LHCN-M2 (cell line): ENCODE data around the gene CEP104. TPM values are rescaled to one million over a fixed set of nuclear protein-coding genes. Genes with fewer than 3 reads are reported as not detected.

Source experiments
- DNase-seq: peaks from one replicate; pipeline ENCODE4 v3.0.0-alpha.2; 2012; ENCODE audit warnings: low read depth
- total RNA-seq: library from RNA; depleted of rRNA; stranded (reverse); fragments of >200 nt; gene quantifications from 2 replicates; pipeline ENCODE4 v1.2.3, GENCODE V29; 2014

The CEP104 gene
- total RNA-seq, 1 experiment from 2014 or later = 14.6 TPM

DNA sequence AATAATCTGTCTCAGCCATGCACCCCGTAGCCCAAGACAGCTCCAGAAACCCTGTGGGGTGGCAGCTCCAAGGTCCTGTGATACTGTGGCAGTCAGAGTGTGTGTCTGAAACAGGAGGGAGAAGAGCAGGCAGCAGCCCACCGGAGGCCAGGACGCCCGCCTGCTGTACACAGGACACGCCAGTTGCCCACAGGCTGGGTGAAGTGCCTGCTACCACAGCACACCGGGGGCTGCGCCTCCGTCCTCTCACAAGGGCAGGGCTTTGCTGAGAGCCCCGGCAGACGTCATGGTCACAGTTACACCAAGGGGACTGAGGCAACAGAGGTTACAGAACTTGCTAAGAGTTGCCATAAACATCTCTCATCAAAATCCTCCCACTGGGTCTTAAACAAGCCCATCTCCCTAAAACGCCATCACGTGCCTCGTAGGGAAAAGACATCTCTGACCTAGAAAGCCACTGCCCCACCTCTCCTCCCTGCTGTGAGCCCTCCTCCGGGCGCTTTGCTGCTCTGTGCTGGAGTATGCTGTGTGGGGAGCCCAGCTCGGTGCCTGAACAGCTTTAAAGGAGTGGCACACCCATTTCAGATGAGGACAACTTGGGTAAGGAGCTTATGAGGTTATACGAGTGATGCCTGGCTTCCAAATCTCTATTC lies 37.7 kb upstream of the CEP104 start:
- DNase-seq = no peak

DNA sequence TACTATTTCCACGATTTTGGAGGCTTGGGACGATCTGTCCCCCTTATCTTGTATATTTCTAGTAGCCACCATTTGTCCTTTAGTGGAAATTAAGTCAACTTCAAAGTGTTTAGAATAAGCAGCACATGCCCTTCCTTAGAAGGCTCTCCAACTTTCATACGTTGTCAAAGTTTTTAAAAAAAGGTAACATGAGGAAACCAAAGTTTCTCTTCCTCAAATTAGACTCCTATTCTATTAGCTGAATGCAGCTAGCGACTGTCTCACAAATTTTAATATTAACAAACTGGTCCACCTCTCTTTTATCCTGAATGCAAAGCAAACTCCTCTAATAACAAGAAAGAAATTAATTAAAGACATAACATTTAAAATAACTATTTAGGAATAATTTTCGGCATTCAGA lies 36.2 kb upstream of the CEP104 start:
- no peak for DNase-seq

DNA sequence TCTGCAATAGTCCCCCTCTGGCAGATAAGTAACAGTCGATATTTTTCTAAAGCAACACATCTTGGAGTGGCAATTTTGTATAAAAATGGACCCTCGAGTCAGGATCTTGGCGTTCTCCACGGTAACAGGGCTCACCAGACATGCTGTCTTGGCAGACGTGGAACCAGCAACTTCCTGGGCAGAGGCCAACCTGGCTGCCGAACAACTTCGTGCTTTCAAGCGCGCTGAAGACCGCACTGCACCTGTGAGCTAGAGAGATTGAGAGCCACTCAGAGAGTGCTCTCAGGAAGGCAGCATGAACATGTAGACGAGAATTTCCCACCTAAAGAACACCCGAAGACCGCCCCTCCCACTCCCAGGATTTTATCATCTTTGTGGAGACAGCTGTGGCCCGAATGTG lies 35.7 kb upstream of the CEP104 start:
- no peak for DNase-seq

DNA sequence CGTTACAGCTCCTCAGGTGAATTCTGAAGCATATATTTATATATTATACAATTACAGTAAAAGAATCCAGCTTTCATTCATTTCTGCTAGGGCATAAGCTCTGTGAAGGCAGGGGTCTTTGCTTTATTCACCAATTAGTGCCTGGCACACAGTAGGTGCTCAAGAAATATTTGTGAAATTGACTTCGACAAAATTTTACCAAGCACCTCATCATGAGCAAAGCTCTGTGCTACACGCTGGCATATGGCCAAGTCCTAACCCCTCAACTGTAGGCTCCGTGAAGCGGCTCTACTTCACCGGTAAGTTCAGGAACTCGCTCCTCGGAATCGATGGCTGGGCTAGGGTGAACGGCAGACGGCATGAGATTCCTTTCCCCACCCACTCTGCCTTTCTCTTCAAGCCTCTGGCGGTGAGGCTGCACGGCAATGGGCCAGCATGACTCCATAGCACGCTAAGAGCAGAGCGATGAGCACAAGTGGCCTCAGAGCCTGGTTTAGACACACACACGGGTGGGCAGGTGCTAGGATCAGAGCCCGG lies 34.4 kb upstream of the CEP104 start:
- DNase-seq = no peak

DNA sequence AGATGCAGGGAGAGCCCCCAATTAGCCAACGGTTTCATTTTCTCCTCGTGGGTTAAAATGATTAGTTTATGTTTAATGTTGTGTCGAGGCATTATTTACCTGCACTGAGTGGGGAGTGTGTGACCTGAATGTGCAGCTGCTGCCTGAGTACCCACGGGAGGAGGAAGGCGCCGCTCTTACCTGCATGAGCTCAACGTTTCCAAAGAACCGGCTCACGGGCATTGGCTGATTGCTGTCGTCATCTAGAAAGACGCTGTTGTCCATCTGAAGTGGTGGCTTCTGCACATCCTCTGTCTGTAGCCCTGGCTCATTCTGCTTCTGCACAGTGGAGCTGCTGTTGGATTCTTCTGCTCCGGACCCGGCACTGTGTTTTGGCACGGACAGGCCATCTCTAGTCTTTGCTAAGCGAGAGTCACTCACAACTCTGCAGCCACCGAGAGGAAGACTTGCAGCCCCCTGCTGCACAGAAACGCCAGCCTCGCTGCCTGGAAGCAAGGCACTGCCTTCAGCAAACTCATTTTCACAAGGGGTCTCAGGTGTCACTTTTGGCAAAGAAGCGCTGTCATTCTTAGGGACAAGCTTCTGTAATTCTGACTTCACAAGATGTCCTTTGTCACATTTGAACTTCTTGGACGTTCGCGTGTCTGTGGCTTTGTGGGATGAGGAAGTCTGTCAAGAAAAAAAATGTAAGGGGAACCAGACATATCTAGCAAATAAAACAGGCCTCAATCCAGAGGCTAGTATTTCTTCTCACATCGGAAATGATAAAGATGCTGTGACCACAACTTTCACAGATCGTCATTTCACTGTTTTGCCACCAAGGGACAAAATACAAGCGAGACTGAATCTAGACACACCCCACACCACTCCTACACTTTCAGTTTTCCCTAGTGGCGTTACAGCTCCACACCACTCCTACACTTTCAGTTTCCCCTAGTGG lies 33.6 kb upstream of the CEP104 start:
- DNase-seq = no peak

DNA sequence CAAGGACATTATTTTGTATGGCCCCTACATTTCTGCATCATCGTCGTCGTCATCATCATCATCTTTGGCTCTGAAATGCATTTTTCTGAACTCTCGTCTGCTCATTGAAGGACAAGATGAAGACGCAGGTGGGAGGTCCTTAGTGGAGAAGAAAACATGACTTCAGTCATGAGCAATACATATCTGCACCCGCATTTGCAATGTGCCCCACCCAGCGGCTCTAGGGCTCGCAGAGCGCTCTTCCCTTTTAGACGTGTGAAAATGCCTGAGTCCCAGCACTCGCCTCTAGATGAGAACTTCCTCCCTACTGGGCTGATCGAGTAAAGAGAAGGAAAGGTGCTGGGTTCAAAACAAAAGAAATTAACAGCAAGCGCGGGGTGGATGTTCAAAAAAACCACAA lies 32.9 kb upstream of the CEP104 start:
- no peak for DNase-seq

DNA sequence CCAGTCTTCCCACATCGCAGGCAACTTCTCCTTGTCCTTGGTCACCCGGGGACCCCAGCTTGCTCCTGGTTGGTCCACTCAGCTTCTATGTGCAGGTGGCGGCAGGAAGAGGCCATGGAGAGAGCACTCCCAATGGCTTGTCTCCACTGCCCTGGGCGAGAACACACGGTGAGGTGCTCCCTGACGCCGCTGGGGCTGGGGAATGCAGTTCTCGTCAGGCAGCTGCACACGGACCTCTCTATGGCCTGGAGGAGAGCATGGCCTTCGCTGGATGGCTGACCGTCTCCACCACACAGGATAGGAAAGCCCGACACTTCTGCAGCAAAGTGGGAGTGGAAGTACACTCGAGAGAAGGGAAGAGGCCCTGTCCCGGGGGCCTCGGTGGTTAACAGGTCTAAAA lies 31.3 kb upstream of the CEP104 start:
- no peak for DNase-seq

DNA sequence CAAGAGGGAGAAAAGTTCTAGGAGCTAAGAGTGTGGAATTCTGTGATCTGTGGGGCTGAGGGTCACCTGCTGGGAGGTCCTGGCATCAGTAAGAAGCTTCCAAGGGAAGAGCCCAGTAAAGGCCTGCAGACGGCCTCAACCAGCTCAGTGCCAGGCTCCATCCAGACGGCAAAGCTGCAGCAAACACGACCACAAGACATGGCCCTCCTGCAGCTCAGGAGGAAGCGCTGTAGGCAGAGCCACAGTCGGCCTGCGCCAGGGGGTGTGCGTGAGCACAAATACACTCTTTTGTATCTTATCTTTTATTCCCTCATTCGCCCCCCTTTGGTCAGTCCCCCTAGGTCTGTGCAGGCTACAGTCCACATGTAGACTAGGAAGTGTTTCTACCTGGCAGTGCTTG lies 29.7 kb upstream of the CEP104 start:
- DNase-seq = no peak

DNA sequence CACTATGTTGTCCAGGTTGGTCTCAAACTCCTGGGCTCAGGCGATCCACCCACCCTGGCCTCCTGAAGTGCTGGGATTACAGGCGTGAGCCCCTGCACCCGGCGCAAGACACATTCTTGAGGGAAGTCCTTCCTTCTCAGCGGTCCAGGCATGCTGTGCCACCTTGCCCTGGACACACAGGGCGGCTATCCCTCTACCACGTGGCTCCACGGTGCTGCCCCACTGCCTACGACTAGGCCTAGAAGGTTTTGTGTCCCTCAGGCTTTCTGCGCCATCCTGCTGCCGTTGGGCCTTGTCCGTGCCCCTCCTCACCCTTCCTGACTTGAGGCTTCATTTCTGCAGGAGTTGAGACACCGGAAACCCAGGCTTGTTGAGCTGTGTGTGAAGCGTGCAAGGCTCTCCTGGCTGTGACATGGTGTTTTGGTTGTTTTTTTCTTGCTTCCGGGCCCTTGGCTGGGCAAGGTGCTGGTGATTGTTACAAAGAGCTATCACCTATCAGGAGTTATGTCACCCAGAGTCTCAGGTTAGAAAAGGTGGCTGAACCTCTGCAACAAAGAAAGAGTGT lies 29.2 kb upstream of the CEP104 start:
- DNase-seq = no peak

DNA sequence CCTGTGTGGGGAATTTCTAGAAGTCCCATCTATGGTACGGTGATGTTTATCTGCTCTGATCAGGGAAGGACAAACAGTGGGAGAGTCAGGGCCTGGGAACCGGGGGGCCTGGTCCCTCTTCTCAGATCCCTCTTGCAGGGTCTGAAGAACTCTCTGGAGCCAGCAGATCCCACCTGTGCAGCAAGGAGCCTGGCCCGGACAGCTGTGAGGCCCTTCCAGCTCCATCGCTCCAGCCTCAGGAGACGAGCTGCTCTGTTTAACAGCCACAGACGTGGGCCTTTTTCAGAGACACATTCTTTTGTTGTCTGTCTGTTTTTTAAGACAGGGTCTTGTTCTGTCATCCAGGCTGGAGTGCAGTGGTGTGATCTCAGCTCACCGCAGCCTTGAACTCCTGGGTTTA lies 28.6 kb upstream of the CEP104 start:
- DNase-seq = no peak

DNA sequence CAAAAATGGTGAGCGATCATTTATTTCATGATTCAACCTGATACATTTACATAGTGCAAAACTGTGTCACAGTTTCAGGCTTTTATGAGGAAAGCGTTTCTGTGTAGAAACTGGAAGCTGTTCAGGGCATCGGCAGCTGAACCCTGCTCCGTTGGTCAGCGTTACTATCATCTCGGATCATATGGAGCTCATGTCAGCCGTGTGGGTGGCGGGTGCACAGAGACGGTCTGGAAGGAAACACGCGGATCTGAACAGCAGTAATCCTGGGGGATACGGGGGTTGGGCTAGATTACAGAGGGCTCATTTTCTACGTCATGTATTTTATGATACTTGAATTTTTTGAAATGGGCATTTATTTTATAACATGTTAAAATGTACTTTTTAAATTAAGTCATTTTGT lies 28.0 kb upstream of the CEP104 start:
- DNase-seq = no peak

DNA sequence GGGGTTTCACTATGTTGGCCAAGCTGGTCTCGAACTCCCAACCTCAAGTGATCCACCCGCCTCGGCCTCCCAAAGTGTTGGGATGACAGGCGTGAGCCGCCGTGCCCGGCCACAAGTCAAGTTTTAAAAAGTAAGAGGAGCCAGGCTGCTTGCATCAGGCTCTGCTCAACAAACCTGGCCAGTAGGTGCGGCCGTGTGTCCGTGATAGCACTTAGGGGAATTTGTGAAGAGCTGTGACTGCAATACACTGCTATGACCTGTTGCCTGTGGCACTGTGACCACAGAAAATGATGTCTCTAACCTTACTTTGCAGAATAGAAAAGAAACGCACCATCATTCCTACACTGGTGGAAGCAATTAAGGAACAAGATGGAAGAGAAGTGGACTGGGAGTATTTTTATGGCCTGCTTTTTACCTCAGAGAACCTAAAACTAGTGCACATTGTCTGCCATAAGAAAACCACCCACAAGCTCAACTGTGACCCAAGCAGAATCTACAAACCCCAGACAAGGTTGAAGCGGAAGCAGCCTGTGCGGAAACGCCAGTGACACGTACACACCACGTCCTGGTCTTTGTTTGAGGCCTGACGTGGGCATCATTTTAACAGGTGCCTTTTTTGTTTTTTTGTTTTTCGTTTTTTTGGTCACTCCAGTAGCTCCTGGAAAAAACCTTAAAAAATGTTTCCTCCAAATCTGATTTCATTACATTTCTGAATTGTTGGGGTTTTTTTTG lies 26.3 kb upstream of the CEP104 start:
- DNase-seq = no peak

DNA sequence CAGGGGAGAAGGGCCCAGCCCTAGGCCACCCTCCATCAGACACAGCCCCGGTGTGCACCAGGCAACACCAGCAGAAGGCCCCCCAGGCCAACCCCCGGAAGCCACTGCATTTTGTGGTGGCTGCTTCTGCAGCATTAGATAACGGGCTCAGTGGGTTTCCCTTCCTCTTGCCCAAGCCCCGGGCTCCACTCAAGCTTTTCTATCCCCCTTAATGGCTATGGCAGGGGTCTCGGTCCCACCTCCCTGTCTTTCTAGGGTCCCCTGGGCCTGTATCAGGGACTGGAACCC lies 24.1 kb upstream of the CEP104 start:
- no peak for DNase-seq

DNA sequence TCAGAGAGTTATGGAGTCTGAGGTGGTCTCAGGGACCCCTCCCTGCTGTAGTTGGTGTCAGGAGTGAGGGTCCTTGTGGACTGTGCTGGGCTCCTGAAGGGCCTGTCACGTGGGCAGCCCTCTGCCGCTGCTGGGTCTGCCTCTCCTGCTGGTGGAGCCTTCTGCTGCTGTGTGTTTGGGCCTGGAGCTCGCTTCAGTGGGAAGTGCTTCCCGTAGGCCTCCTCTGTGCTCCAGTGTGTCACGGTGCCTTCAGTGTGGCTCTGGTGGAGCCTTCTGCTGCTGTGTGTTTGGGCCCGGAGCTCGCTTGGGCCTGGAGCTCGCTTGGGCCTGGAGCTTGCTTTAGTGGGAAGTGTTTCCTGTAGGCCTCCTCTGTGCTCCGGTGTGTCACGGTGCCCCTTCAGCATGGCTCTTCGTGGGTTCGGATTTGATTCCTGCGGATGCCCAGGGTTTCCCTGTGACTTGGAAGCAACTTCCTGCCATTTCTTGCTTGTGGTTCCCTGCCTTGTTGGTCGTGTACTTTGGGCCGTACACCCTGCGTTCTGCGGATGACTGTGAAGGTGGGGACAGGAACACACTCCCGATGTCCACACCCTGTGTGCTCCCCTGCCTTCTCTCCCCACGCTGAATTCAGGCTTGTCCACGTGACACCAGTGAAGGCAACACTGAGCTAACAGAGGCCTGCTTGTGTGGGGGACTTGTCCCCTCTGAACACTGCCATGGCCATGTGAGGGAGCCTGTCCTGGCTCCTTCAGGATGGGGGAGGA lies 23.6 kb upstream of the CEP104 start:
- DNase-seq = no peak

DNA sequence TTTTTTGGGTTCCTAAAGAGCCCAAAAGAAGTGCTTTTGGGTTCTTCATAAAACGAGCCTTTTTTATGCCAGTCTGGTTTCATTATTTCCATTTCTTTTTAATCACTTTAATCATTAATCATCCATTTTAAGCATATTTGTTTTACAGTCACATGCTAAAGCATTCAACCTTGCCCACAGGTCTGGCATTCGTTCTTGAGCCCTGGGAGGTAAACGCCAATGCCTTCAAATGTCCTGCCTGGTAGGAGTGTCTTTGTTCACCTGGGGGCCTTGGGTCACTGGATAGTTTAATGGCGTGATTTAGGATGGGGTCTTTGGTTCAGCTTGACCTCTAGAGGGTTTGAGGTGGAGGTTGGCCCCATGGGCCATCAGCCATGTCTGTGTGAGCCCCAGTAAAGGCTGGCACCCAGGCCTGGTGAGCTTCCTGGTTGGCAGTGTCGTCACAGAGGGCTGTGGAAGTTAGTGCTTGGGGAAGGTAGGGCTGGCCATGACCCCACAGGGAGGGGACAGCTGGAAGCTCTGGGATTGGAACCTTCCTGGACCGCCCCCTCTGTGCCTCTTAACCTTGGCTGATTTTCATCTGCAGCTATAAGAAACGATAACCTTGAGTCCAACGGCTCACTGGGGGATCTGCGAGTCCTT lies 22.9 kb upstream of the CEP104 start:
- DNase-seq = no peak

DNA sequence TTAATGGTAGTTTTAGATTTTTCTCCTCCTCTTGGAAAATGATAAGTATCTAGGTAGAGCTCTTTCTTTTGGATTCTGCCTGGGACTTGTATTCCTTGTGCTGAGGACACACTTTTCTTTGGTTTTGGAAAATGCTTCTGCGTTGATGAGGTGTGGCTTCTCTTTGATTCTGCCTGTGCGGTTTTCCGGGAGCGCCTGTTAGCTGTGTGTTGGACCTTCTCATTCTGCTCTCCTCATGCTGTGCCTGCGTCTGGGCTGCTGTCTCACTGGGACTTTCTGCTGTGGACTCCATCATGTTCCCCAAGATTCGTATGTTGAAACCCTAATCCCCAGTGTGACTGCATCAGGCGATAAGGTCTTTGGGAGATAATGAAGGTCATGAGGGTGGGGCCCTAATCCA lies 22.1 kb upstream of the CEP104 start:
- no peak for DNase-seq

DNA sequence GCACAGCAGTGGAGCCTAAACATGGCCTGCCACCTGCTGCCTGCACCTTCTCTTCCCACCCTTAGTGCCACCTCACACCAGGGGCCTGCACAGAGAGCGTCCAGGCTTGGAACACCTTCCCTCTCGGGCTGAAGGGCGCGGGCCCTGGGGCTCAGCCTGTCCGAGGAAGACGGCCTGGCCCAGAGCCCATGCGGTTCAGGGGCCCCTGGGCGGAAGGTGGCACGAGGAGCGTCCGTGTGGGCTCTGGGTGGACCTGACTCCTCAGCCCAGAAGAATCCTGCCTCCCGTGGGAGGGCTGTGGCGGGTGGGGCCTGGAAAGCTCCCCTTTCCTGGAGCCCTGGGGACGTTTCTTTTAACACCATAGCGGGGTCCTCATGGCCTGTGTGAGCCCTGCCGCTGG lies 19.7 kb upstream of the CEP104 start:
- no peak for DNase-seq

DNA sequence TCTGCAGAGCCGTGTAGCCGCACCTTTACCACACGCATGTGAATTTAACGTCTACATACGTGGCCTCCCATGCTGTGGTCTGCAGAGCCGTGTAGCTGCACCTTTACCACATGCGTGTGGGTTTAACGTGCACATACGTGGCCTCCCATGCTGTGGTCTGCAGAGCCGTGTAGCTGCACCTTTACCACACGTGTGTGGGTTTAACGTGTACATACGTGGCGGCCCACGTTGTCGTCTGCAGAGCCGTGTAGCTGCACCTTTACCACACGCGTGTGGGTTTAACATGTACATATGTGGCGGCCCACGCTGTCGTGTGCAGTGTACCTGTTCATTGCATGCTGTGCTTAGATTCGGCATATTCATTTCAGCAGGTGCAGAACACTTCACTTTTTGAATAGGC lies 17.7 kb upstream of the CEP104 start:
- no peak for DNase-seq

DNA sequence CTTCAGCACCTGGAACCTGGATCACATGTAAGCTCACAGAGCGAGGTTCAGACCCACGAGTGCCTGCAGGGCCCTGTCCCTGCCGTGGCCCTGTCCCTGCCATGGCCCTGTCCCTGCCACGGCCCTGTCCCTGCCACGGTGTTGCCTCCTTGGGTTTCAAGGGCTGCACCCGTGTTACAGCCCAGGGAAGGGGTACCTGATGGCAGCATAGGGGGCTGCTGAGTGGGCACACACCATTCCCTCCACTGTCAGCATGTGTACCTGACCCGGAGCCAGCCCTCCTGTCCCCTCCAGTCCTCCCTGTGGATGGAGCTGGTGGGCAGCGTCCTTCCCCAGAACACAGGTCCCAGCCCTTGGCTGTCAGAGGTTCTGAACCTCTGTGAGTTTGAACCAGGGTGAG lies 15.5 kb upstream of the CEP104 start:
- DNase-seq = no peak

DNA sequence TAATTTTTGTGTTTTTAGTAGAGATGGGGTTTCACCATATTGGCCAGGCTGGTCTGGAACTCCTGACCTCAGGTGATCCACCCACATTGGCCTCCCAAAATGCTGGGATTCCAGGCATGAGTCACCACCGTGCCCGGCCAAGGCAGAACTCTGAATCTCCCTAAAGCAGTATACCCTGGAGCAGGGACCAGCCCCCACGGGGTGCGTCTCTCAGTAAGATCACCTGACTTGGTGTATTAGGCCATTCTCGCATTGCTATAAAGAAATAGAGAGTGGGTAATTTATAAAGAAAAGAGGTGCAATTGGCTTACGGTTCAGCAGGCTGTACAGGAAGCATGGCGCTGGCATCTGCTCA lies 14.4 kb upstream of the CEP104 start:
- no peak for DNase-seq

DNA sequence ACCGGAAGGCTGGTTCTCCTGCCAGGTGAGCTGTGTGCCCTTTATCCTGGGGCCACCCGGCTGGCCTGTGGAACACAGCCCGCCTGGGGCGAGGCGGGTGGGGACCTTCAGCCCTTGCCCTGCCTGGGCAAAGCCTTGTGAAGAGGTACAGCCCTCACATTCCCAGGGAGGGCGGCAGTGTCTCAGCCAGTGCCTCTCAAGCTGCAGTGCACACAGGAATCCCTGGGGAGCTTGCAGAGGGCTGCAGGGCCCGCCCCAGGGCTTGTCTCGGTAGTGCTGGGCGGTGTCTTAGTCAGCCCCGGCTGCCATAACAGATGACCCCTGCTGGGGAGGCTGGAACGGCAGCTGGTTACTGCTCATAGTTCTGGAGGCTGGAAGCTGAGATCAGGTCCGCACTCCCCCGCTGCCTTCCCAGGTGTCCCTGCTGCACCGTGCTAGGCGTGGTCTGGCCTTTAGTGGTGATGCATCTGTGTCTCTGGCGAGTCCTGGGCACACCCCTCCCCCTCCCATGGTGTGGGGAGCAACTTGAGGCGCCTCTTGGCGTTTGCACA lies 12.8 kb upstream of the CEP104 start:
- DNase-seq = peak; percentile 37
